ENCODE data around the gene TNFRSF18. TPM values are rescaled to one million over a fixed set of nuclear protein-coding genes. Genes with fewer than 3 reads are reported as not detected.

TNFRSF18 gene
- polyA plus RNA-seq, 2 of the 4 experiments (the other 2 are of a cell fraction): not detected

- ATAC-seq: no peak
- TF ChIP-seq ESRRA (IDR thresholded peaks at IDR 0.05; ENCODE audit: borderline replicate concordance, low read length): no peak
- FAIRE-seq: no peak
- DNase-seq (ENCODE audit: low read depth in 1 of 2, low spot score in 1 of 2): no peak
- H3K4me2 ChIP-seq: no peak overlapping the region
- peaks cover 16% of the 10 kb centered on the region; the same call in 2 of the 3 replicates for H3K4me1 ChIP-seq
- CTCF ChIA-PET: interaction anchor here (1.6 kb wide), 1 partner anchor 16 kb away, joined by 4 read pairs; no protein-coding TSS in a partner anchor
- no peaks in the 10 kb centered on the region for H3K9me3 ChIP-seq
- no peak overlapping the region for H3K27ac ChIP-seq
- POLR2A ChIA-PET: no interaction called here
- 96% methylated on average over 9 of the region's 30 CpGs for WGBS (ENCODE audit: missing lambda C conversion rate)
- H3K4me3 ChIP-seq: no peak overlapping the region
These were observed 21.8 kb upstream of the TNFRSF18 start for GRCh38 chr1:1228187-1228586.

GRCh38 chr1:1227386-1227785 is 21.0 kb upstream of the TNFRSF18 start:
- no CpG with 5 or more reads among the region's 25 CpGs for WGBS (ENCODE audit: missing lambda C conversion rate)
- no peak for TF ChIP-seq JUN (IDR thresholded peaks at IDR 0.05)
- TF ChIP-seq RAD21 (conservative IDR thresholded peaks at IDR 0.05 in 1 of 2, IDR thresholded peaks at IDR 0.05 in 1 of 2): no peak
- TF ChIP-seq EP300 (IDR thresholded peaks at IDR 0.05): no peak
- no peak for TF ChIP-seq HOXB5 (CRISPR knock-in tag; IDR thresholded peaks at IDR 0.05)
- no peak for TF ChIP-seq KDM5A (IDR thresholded peaks at IDR 0.05)
- no peak for TF ChIP-seq RNF2 (IDR thresholded peaks at IDR 0.05; ENCODE audit: borderline replicate concordance, low read depth)
- no peak for TF ChIP-seq CHD2 (IDR thresholded peaks at IDR 0.05; ENCODE audit: low read length, partially characterized antibody)
- TF ChIP-seq HDAC2 (IDR thresholded peaks at IDR 0.05): no peak
- no peak for TF ChIP-seq RFX5 (IDR thresholded peaks at IDR 0.05)
- no peak for TF ChIP-seq PHF8 (IDR thresholded peaks at IDR 0.05; ENCODE audit: borderline replicate concordance, low read depth)
- no peak for TF ChIP-seq CEBPB (IDR thresholded peaks at IDR 0.05)
- no peak for TF ChIP-seq EHMT2 (IDR thresholded peaks at IDR 0.05; ENCODE audit: low read depth)
- TF ChIP-seq RCOR1 (IDR thresholded peaks at IDR 0.05; ENCODE audit: low read depth, low read length): no peak
- TF ChIP-seq, protein P1, sequence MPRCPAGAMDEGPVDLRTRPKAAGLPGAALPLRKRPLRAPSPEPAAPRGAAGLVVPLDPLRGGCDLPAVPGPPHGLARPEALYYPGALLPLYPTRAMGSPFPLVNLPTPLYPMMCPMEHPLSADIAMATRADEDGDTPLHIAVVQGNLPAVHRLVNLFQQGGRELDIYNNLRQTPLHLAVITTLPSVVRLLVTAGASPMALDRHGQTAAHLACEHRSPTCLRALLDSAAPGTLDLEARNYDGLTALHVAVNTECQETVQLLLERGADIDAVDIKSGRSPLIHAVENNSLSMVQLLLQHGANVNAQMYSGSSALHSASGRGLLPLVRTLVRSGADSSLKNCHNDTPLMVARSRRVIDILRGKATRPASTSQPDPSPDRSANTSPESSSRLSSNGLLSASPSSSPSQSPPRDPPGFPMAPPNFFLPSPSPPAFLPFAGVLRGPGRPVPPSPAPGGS (IDR thresholded peaks at IDR 0.05): no peak
- no peak for TF ChIP-seq HMGXB4 (CRISPR knock-in tag; IDR thresholded peaks at IDR 0.05; ENCODE audit: borderline replicate concordance)
- no peak for TF ChIP-seq CHD4 (IDR thresholded peaks at IDR 0.05; ENCODE audit: borderline replicate concordance)
- TF ChIP-seq ZSCAN20 (CRISPR knock-in tag; IDR thresholded peaks at IDR 0.05): no peak
- TF ChIP-seq HEYL (CRISPR knock-in tag; IDR thresholded peaks at IDR 0.05): no peak
- TF ChIP-seq EHF (CRISPR knock-in tag; IDR thresholded peaks at IDR 0.05): no peak
- TF ChIP-seq CBX8 (IDR thresholded peaks at IDR 0.05): no peak
- peaks cover 8% of the 10 kb centered on the region; the same call in 1 of the 3 replicates for H3K4me1 ChIP-seq
- CTCF ChIA-PET: interaction anchor here (0.9 to 4.2 kb wide), 3 partner anchors 15 to 105 kb away, joined by 3 to 31 read pairs (median 4); no protein-coding TSS in a partner anchor
- no peaks in the 10 kb centered on the region for H3K9me3 ChIP-seq
- no peak overlapping the region for H3K4me3 ChIP-seq
- POLR2A ChIA-PET: no interaction called here
- DNase-seq (ENCODE audit: low read depth in 1 of 2, low spot score in 1 of 2) (no peak), FAIRE-seq (no peak), ATAC-seq (no peak)
- H3K4me2 ChIP-seq: no peak overlapping the region
- no peak overlapping the region for H3K27ac ChIP-seq
